ENCODE measurements around the gene GPER1.
"Not testable (repeated sequence)": the region's sequence is repeated elsewhere in the genome, so short reads cannot be mapped to it uniquely, and the experiment has no call there.

GPER1 gene

GRCh38 chr7:1087952-1088920 lies at the start of gene GPER1:
Gene GPER1 (plus strand): TSS chr7:1088113. CDS start chr7:1091729, 3,616 bp downstream.
- TF ChIP-seq CTCF (IDR thresholded peaks at IDR 0.05; ENCODE audit: control extremely low read depth, extremely low read depth, low read depth, missing control alignments), result no peak
- DNase-seq (ENCODE audit: extremely low spot score), result no peak
- ChIA-PET CTCF (interaction anchor here (1.0 to 5.4 kb wide), 10 partner anchors 7 to 96 kb away, joined by 3 to 73 read pairs (median 6); a partner anchor contains a TSS), POLR2A (no interaction called here)

GRCh38 chr7:1040233-1040632 lies 47.7 kb upstream of the GPER1 start:
- DNase-seq (ENCODE audit: extremely low spot score); POLR2A ChIA-PET: not testable (repeated sequence)
- CTCF ChIA-PET, result interaction anchor here (0.7 to 1.2 kb wide), 2 partner anchors 26 to 47 kb away, joined by 3 read pairs; no protein-coding TSS in a partner anchor

- ChIA-PET CTCF (interaction anchor here (0.7 to 1.2 kb wide), 2 partner anchors 25 to 48 kb away, joined by 3 read pairs; no protein-coding TSS in a partner anchor), POLR2A (no interaction called here)
- no peak for DNase-seq (ENCODE audit: extremely low spot score)
Observed at GRCh38 chr7:1040790-1041189, 47.1 kb upstream of the GPER1 start.

GRCh38 chr7:1041551-1042491 lies 46.1 kb upstream of the GPER1 start:
- ChIA-PET POLR2A (no interaction called here), CTCF (interaction anchor here (0.7 to 3.1 kb wide), 4 partner anchors 10 to 48 kb away, joined by 3 to 13 read pairs (median 12); no protein-coding TSS in a partner anchor)
- TF ChIP-seq CTCF (IDR thresholded peaks at IDR 0.05; ENCODE audit: control extremely low read depth, extremely low read depth, low read depth, missing control alignments), result no peak
- DNase-seq (ENCODE audit: extremely low spot score), result no peak

More at GRCh38 chr7:1040790-1041189, 47.1 kb upstream of the GPER1 start:
- no peak for TF ChIP-seq CTCF (IDR thresholded peaks at IDR 0.05; ENCODE audit: control extremely low read depth, extremely low read depth, low read depth, missing control alignments)

GRCh38 chr7:1042492-1042833 lies 45.5 kb upstream of the GPER1 start:
- POLR2A ChIA-PET, result no interaction called here
- no peak for DNase-seq (ENCODE audit: extremely low spot score)
- no peak for TF ChIP-seq CTCF (IDR thresholded peaks at IDR 0.05; ENCODE audit: control extremely low read depth, extremely low read depth, low read depth, missing control alignments)
- CTCF ChIA-PET, result interaction anchor here (0.7 to 3.1 kb wide), 4 partner anchors 9 to 49 kb away, joined by 3 to 13 read pairs (median 12); no protein-coding TSS in a partner anchor

- POLR2A ChIA-PET, result no interaction called here
- no peak for TF ChIP-seq CTCF (IDR thresholded peaks at IDR 0.05; ENCODE audit: control extremely low read depth, extremely low read depth, low read depth, missing control alignments)
- DNase-seq (ENCODE audit: extremely low spot score), result no peak
- CTCF ChIA-PET, result interaction anchor here (1.0 to 5.5 kb wide), 11 partner anchors 12 to 63 kb away, joined by 3 to 38 read pairs (median 5); no protein-coding TSS in a partner anchor
Observed at GRCh38 chr7:1043552-1044188, 44.2 kb upstream of the GPER1 start.
